Measurements from ENCODE around the gene DHRS7. TPM values are rescaled to one million over a fixed set of nuclear protein-coding genes. Genes with fewer than 3 reads are reported as not detected.

Gene DHRS7, protein sequence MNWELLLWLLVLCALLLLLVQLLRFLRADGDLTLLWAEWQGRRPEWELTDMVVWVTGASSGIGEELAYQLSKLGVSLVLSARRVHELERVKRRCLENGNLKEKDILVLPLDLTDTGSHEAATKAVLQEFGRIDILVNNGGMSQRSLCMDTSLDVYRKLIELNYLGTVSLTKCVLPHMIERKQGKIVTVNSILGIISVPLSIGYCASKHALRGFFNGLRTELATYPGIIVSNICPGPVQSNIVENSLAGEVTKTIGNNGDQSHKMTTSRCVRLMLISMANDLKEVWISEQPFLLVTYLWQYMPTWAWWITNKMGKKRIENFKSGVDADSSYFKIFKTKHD
- total RNA-seq = 10 to 100 TPM; 79.8 to 80.6 TPM
- polyA plus RNA-seq = 272 TPM

DNA sequence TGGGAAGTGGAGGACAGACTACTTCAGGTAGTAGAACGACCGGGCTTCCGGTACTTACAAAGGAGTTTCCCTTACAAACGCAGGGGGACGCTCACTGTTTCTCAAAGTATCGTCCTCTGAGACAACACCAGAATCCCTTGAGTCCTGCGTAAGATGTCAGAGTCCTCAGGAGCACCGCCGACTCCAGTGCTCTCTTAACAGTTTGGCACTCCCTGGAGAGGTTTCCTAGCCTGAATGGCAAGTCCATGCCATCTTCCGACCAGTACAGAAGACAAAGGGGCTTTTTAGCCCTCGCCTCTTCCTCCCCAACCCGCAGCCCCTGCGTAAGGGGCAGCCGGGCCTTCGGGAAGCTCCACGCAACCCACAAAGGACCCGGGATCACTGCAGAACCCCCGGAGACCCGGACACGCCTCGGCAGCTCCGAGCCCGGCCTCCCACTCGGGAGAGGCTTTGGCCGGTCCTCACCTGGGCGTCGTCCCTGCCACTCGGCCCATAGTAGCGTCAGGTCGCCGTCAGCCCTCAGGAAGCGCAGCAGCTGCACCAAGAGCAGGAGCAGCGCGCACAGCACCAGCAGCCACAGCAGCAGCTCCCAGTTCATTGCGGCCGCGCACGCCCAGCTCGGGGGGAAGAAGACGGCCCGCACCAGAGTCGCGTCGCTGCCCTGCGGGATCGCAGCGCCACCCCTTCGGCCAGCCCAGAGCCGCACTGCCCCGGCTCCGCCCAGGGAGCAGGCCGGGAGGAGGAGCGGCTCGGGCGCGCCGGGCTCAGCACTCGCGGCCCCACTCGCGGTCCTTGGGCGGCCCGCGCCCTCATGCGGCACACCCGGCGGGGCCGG is at the start of gene DHRS7:
Gene DHRS7 (minus strand): TSS at position 687 of the 835 bp plus-strand sequence. CDS start 89 bp downstream, at position 598.
- Histone ChIP-seq H3K27ac (ENCODE audit: low read depth, low read length) (peak within 1 kb of the TSS; percentile 91), H3K9me3 (ENCODE audit: low read length) (no peaks in the 10 kb centered on the region), H3K4me3 (ENCODE audit: low read length) (peak within 1 kb of the TSS; percentile 92), H3K4me1 (ENCODE audit: insufficient read depth, low read length) (peaks cover 31% of the 10 kb centered on the region), H3K27me3 (ENCODE audit: insufficient read depth, low read length, poor library complexity, severe bottlenecking) (no peaks in the 10 kb centered on the region), H3K36me3 (ENCODE audit: insufficient read depth, low read length) (no peaks in the 10 kb centered on the region)
- H3K27ac Mint-ChIP-seq = peak within 1 kb of the TSS; percentile 95 to 100 (median 99)
- H3K36me3 Mint-ChIP-seq = peaks cover 0 to 26% (median 3%) of the 10 kb centered on the region in 3 donors
- DNase-seq = peak; percentile 56 to 74 (median 65)
- no peaks in the 10 kb centered on the region for H3K9me3 Mint-ChIP-seq
- H3K4me1 Mint-ChIP-seq = peaks cover 50 to 60% (median 54%) of the 10 kb centered on the region in 3 donors
- no peaks in the 10 kb centered on the region for H3K27me3 Mint-ChIP-seq
- peak within 1 kb of the TSS; percentile 92 to 100 (median 97) for H3K4me3 Mint-ChIP-seq
- ChIA-PET CTCF (interaction anchor here (0.8 to 5.1 kb wide), 16 partner anchors 10 to 200 kb away, joined by 3 to 49 read pairs (median 7); partner anchors contain the start of genes PCNX4 and PPM1A), POLR2A (interaction anchor here (0.6 to 3.6 kb wide), 7 partner anchors 9 to 200 kb away, joined by 3 to 37 read pairs (median 9); partner anchors contain the start of genes PCNX4 and PPM1A)

DNA sequence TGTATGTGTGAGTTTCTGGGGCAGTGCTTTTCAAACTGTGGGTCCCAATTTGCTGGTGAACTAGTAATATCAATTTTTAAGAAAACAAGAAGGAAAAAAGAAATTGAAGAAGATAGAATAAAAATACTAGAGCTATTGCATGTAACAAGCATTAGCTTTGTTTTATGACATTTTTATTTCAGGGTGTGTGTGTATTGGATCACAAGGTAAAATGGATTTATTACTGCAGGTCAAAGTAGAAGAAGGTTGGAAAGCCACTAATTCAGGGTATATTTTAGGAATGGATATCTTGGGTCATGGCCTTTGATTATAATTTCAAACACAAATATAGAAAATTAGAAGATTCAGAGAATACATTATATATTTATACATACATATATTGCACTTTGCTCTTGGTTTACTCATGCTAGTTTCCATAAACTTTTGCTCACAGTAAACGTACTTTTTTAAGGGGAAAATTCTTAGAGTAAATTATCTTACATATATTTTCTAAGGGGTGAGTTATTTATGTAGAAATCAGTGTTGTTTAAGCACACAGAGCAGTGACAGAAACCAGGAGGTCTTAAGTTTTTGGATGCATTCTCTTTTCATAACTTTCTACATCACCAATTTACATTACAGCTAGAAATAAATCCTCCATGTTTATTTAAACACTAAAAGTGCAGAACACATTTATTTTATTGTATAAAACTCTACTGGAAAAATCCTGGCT is 49.4 kb upstream of the DHRS7 start:
- Mint-ChIP-seq H3K4me1 (no peaks in the 10 kb centered on the region), H3K4me3 (no peak overlapping the region), H3K9me3 (peaks cover 0 to 2% (median 0%) of the 10 kb centered on the region in 5 donors), H3K27ac (no peak overlapping the region), H3K36me3 (peaks cover 0 to 3% (median 0%) of the 10 kb centered on the region in 3 donors), H3K27me3 (peaks cover 4 to 12% of the 10 kb centered on the region in 2 donors)
- no peak overlapping the region for H3K27ac ChIP-seq (ENCODE audit: low read depth, low read length)
- ChIA-PET POLR2A (no interaction called here), CTCF (no interaction called here)
- no peak overlapping the region for H3K4me3 ChIP-seq (ENCODE audit: low read length)
- DNase-seq = no peak
- H3K4me1 ChIP-seq (ENCODE audit: insufficient read depth, low read length) = no peaks in the 10 kb centered on the region
- no peaks in the 10 kb centered on the region for H3K36me3 ChIP-seq (ENCODE audit: insufficient read depth, low read length)
- H3K27me3 ChIP-seq (ENCODE audit: insufficient read depth, low read length, poor library complexity, severe bottlenecking) = no peaks in the 10 kb centered on the region
- no peaks in the 10 kb centered on the region for H3K9me3 ChIP-seq (ENCODE audit: low read length)

DNA sequence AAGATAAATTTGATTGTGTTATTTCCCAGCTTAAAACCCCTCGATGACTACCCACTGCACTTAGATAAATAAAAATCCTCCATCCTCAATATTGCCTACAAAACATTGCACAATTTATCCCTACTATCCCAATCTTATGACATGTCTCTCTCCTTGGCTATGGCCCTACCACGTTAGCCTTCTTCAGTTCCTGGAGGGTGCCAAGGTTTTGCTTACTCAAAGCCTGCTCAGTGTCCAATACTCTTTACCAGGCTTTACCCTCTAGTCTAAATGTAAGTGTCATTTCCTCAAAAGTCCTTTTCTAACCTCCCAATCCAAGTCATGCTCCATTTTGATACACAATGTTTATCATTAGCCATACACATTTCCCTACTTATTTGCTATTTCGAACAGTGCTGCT is 48.8 kb upstream of the DHRS7 start:
- POLR2A ChIA-PET = no interaction called here
- Mint-ChIP-seq H3K4me1 (no peaks in the 10 kb centered on the region), H3K36me3 (peaks cover 0 to 3% (median 0%) of the 10 kb centered on the region in 3 donors), H3K4me3 (no peak overlapping the region), H3K27me3 (peaks cover 8 to 15% of the 10 kb centered on the region in 2 donors), H3K27ac (no peak overlapping the region), H3K9me3 (peaks cover 0 to 2% (median 0%) of the 10 kb centered on the region in 5 donors)
- H3K36me3 ChIP-seq (ENCODE audit: insufficient read depth, low read length) = no peaks in the 10 kb centered on the region
- H3K4me1 ChIP-seq (ENCODE audit: insufficient read depth, low read length) = no peaks in the 10 kb centered on the region
- H3K4me3 ChIP-seq (ENCODE audit: low read length) = no peak overlapping the region
- CTCF ChIA-PET = no interaction called here
- DNase-seq = no peak
- no peak overlapping the region for H3K27ac ChIP-seq (ENCODE audit: low read depth, low read length)
- no peaks in the 10 kb centered on the region for H3K27me3 ChIP-seq (ENCODE audit: insufficient read depth, low read length, poor library complexity, severe bottlenecking)
- H3K9me3 ChIP-seq (ENCODE audit: low read length) = no peaks in the 10 kb centered on the region

DNA sequence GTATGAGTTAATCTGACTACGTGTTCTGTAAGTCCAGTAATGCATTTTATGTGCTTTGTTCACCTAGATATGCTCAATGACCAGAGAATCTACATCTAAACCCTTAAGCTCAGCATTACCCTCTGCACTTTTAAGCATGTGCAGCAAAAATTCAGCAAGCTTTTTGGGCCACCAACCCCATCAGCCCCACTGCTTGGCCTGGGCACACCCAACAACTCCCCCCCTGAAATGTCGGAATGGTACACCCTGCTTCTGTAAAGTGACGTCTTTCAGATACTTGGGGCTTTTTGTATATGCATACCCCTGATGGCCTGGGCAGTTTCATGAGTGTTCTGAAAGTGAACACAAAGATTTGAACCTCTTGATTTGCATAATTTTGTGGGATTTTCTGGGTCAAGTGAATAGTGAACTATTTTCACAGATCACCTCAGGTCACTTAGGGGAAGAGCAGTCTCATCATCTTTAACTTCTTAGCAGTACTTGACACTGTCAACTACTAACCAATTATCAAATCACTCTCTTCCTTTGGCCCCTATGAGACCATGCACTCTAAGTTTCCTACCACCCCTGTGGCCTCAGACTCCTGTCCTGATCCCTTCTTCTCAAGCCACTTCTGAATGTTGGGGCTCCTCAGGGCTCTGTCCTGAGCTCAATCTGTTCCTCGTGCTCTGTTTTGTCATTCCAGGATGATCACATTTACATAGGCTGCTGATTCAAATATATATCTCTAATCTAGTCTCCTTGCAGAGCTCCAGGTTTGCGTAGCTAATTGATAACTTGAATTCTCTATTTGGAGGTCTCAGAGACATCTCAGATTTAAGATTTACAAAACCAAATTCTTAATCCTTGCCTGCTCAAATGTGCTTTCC is 47.5 kb upstream of the DHRS7 start:
- H3K9me3 Mint-ChIP-seq = peaks cover 0 to 2% (median 0%) of the 10 kb centered on the region in 5 donors
- H3K4me3 ChIP-seq (ENCODE audit: low read length) = no peak overlapping the region
- DNase-seq = no peak
- H3K36me3 ChIP-seq (ENCODE audit: insufficient read depth, low read length) = no peaks in the 10 kb centered on the region
- peak overlapping the region in 1 of 7 donors; percentile 57 for H3K4me3 Mint-ChIP-seq
- no peaks in the 10 kb centered on the region for H3K4me1 Mint-ChIP-seq
- H3K4me1 ChIP-seq (ENCODE audit: insufficient read depth, low read length) = no peaks in the 10 kb centered on the region
- ChIA-PET POLR2A (no interaction called here), CTCF (no interaction called here)
- no peaks in the 10 kb centered on the region for H3K9me3 ChIP-seq (ENCODE audit: low read length)
- no peak overlapping the region for H3K27ac Mint-ChIP-seq
- H3K36me3 Mint-ChIP-seq = peaks cover 0 to 3% (median 0%) of the 10 kb centered on the region in 3 donors
- peaks cover 11 to 16% of the 10 kb centered on the region in 2 donors for H3K27me3 Mint-ChIP-seq
- H3K27me3 ChIP-seq (ENCODE audit: insufficient read depth, low read length, poor library complexity, severe bottlenecking) = no peaks in the 10 kb centered on the region
- H3K27ac ChIP-seq (ENCODE audit: low read depth, low read length) = no peak overlapping the region

DNA sequence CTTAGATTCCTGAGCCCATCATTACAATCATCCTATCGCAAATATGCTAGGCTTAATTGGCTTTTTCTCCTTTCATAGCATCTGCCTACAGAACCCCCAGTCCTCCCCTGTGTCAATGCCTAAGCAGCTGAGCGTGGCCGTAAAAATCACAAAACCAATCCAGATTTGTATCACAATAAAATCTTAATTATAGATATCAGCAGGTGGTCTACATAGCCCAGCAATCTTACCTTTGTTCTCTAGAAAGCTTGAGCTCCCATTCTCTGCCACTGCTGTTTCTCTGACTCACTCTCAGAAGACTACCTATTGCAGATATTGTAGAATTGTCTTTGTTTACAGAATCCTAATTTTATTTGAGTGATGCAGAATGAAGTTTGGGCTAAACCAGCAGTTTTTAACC is 46.0 kb upstream of the DHRS7 start:
- H3K27ac ChIP-seq (ENCODE audit: low read depth, low read length) = no peak overlapping the region
- CTCF ChIA-PET = no interaction called here
- POLR2A ChIA-PET = no interaction called here

DNA sequence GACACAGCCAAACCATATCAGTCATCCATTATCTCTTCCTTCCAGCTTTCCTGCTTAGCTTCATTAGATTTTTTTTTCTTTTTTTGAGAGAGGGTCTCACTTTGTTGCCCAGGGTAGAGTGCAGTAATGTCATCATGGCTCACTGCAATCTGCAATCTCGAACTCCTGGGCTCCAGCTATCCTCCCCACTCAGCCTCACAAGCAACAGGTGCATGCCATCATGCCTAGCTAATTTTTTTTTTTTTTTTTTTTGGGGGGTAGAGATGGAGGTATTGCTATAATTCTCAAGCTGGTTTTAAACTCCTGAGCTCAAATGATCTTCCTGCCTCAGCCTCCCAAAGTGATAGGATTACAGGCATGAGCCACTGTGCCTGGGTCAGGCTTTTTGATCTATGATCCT is 45.5 kb upstream of the DHRS7 start:
- Histone ChIP-seq H3K27ac (ENCODE audit: low read depth, low read length) (no peak overlapping the region), H3K36me3 (ENCODE audit: insufficient read depth, low read length) (no peaks in the 10 kb centered on the region), H3K9me3 (ENCODE audit: low read length) (no peaks in the 10 kb centered on the region), H3K27me3 (ENCODE audit: insufficient read depth, low read length, poor library complexity, severe bottlenecking) (peaks cover 5% of the 10 kb centered on the region), H3K4me1 (ENCODE audit: insufficient read depth, low read length) (no peaks in the 10 kb centered on the region), H3K4me3 (ENCODE audit: low read length) (no peak overlapping the region)
- Mint-ChIP-seq H3K36me3 (peaks cover 0 to 3% (median 0%) of the 10 kb centered on the region in 3 donors), H3K27ac (peak overlapping the region in 1 of 8 donors; percentile 35), H3K27me3 (peaks cover 16 to 27% of the 10 kb centered on the region in 2 donors), H3K4me3 (no peak overlapping the region), H3K9me3 (peaks cover 0 to 2% (median 0%) of the 10 kb centered on the region in 5 donors), H3K4me1 (no peaks in the 10 kb centered on the region)
- ChIA-PET POLR2A (no interaction called here), CTCF (no interaction called here)
- DNase-seq = no peak

More for the DNA sequence above, 46.0 kb upstream of the DHRS7 start:
- peaks cover 16 to 25% of the 10 kb centered on the region in 2 donors for H3K27me3 Mint-ChIP-seq
- no peaks in the 10 kb centered on the region for H3K36me3 ChIP-seq (ENCODE audit: insufficient read depth, low read length)
- no peak overlapping the region for H3K4me3 Mint-ChIP-seq
- peak overlapping the region in 1 of 8 donors; percentile 35 for H3K27ac Mint-ChIP-seq
- peaks cover 0 to 3% (median 0%) of the 10 kb centered on the region in 3 donors for H3K36me3 Mint-ChIP-seq
- no peaks in the 10 kb centered on the region for H3K4me1 ChIP-seq (ENCODE audit: insufficient read depth, low read length)
- no peaks in the 10 kb centered on the region for H3K9me3 ChIP-seq (ENCODE audit: low read length)
- H3K27me3 ChIP-seq (ENCODE audit: insufficient read depth, low read length, poor library complexity, severe bottlenecking) = peaks cover 3% of the 10 kb centered on the region
- peaks cover 0 to 2% (median 0%) of the 10 kb centered on the region in 5 donors for H3K9me3 Mint-ChIP-seq
- DNase-seq = no peak
- H3K4me3 ChIP-seq (ENCODE audit: low read length) = no peak overlapping the region
- no peaks in the 10 kb centered on the region for H3K4me1 Mint-ChIP-seq

DNA sequence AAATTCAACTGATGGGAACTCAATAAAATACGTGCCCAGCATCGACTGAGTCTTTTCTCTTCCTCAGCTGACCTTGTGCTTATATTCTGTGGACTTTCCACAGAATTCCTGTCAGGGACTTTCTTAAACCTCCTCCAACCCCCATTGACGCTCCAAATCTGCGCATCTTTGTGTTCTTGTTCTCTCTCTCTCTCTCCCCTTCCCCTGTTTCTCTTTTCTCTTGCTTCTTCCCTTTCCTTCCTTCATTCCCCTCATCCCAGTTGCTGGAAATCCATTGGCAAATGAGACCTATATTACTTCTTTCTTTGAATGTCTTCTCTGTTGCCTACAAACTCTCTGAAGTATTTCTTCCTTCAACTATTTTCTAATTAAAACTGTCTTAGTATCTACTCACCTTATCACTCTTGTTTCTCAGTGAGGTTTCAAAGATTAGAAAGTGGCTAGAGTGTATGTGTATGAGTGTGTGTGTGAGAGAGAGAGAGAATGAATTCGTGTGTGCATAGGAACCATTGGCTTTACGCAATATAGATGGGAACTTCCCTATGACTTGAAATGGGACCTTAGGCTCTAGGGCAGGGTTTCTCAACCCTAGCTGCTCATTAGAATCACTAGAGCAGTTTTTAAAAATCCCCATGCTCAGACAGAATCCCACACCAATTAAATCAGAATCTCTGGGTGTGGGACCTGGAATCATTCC is 41.8 kb upstream of the DHRS7 start:
- Histone ChIP-seq H3K27me3 (ENCODE audit: insufficient read depth, low read length, poor library complexity, severe bottlenecking) (peaks cover 5% of the 10 kb centered on the region), H3K36me3 (ENCODE audit: insufficient read depth, low read length) (no peaks in the 10 kb centered on the region), H3K4me1 (ENCODE audit: insufficient read depth, low read length) (no peaks in the 10 kb centered on the region), H3K27ac (ENCODE audit: low read depth, low read length) (no peak overlapping the region), H3K9me3 (ENCODE audit: low read length) (no peaks in the 10 kb centered on the region), H3K4me3 (ENCODE audit: low read length) (no peak overlapping the region)
- POLR2A ChIA-PET = no interaction called here
- H3K27me3 Mint-ChIP-seq = peaks cover 22 to 48% of the 10 kb centered on the region in 2 donors
- H3K9me3 Mint-ChIP-seq = peaks cover 0 to 2% (median 0%) of the 10 kb centered on the region in 5 donors
- H3K27ac Mint-ChIP-seq = no peak overlapping the region
- no peak for DNase-seq
- CTCF ChIA-PET = no interaction called here
- no peak overlapping the region for H3K4me3 Mint-ChIP-seq
- H3K4me1 Mint-ChIP-seq = no peaks in the 10 kb centered on the region
- H3K36me3 Mint-ChIP-seq = peaks cover 0 to 3% (median 0%) of the 10 kb centered on the region in 3 donors

Data from CD8-positive, alpha-beta memory T cell (primary cell).